Mucosa of rectum (tissue), 2 donors: ENCODE results near the gene ACE.

Source experiments
- H3K27ac ChIP-seq, 2 donors: one replicate each; pipeline ENCODE4 v1.7.0; 2013; ENCODE audit warnings: inconsistent platforms in 2 of 2, low read depth in 2 of 2, low read length in 2 of 2
- H3K27me3 ChIP-seq, 2 donors: one replicate each; pipeline ENCODE4 v1.7.0; 2013; ENCODE audit warnings: low read length in 2 of 2; ENCODE audit not compliant: control insufficient read depth in 2 of 2, insufficient read depth in 2 of 2
- H3K36me3 ChIP-seq, 2 donors: one replicate each; pipeline ENCODE4 v1.7.0; 2013; ENCODE audit warnings: low read length in 2 of 2; ENCODE audit not compliant: control insufficient read depth in 2 of 2, insufficient read depth in 2 of 2
- H3K4me1 ChIP-seq, 2 donors: one replicate each; pipeline ENCODE4 v1.7.0; 2013; ENCODE audit warnings: low read length in 2 of 2, mild to moderate bottlenecking in 1 of 2; ENCODE audit not compliant: control insufficient read depth in 2 of 2, insufficient read depth in 2 of 2
- H3K4me3 ChIP-seq, 2 donors: one replicate each; pipeline ENCODE4 v1.7.0; 2013; ENCODE audit warnings: low read length in 2 of 2
- H3K9ac ChIP-seq, 2 donors: one replicate each; pipeline ENCODE4 v1.7.0; 2013; ENCODE audit warnings: low read length in 2 of 2, low read depth in 1 of 2, mild to moderate bottlenecking in 1 of 2
- H3K9me3 ChIP-seq, 2 donors: one replicate each; pipeline ENCODE4 v1.7.0; 2013; ENCODE audit warnings: low read length in 2 of 2; ENCODE audit not compliant: control insufficient read depth in 2 of 2
- donor health status: healthy.
- donor health status: Normal muscosa, but diverticular disease.

ACE gene

DNA sequence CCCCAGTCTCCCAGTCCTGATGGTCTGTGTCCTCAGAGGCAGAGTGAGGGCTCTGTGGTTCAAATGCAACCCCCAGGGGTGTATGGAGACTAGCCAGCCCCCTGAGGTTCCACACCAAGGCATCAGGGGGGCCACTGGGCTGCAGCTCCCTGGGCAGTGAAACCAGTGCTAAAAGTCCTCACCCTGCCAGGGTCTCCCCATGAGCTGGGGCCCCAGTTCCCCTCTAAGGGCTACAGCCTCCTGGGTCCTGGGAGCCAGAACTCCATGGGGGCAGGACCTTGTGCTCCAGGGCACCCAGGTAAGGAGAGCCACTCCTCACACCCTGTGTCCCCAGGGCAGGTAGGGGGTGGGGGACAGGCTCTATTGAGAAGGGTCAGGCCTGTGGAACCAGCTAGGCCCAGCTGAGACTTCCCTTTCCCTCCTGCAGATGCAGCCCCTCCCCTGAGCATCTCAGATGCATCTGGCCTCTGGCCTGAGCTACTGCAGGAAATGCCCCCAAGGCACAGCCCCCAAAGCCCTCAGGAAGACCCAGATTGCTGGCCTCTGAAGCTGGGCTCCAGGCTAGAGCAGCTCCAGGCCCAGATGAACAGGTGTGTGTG is 67.1 kb downstream of the ACE start:
- Histone ChIP-seq H3K36me3 (no peaks in the 10 kb centered on the region), H3K4me3 (no peak overlapping the region), H3K27me3 (peaks cover 4 to 10% of the 10 kb centered on the region in 2 donors), H3K9me3 (no peaks in the 10 kb centered on the region), H3K4me1 (no peaks in the 10 kb centered on the region), H3K9ac (no peak overlapping the region), H3K27ac (no peak overlapping the region)

DNA sequence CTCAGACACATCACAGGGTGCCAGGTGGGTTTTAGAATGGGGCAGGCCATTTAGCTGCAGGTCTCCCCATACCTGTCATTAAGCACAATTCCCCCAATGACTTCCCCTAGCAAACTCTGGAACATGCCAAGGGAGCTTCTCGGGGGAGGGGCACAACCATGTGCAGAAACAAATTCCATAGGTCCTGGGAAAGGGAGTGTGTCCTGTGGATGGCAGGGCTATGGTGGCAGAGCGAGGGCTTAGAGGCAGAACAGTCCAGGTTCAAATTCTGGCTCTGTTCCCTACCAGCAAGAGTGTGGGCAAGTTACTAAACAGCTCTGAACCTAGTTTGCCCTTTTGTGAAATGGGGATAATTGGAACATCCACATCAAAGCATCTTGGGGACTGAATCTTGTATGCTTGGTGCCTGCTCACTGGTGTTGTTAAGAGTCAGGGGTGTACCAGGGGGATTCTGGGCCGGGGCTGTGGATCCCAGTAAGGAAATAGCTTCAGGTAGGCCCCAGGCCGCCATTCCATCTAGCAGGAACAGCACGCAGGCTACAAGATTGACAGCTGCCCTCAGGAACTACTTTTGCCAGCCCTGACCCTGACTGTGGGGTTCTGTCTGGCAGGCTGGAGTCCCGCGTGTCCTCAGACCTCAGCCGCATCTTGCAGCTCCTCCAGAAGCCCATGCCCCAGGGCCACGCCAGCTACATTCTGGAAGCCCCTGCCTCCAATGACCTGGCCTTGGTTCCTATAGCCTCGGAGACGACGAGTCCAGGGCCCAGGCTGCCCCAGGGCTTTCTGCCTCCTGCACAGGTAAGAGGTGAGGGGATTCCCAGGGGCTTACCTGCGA is 67.8 kb downstream of the ACE start:
- Histone ChIP-seq H3K9ac (no peak overlapping the region), H3K4me3 (no peak overlapping the region), H3K36me3 (no peaks in the 10 kb centered on the region), H3K4me1 (peaks cover 2 to 3% of the 10 kb centered on the region in 2 donors), H3K27me3 (peaks cover 0 to 2% of the 10 kb centered on the region in 2 donors), H3K27ac (no peak overlapping the region), H3K9me3 (no peaks in the 10 kb centered on the region)

DNA sequence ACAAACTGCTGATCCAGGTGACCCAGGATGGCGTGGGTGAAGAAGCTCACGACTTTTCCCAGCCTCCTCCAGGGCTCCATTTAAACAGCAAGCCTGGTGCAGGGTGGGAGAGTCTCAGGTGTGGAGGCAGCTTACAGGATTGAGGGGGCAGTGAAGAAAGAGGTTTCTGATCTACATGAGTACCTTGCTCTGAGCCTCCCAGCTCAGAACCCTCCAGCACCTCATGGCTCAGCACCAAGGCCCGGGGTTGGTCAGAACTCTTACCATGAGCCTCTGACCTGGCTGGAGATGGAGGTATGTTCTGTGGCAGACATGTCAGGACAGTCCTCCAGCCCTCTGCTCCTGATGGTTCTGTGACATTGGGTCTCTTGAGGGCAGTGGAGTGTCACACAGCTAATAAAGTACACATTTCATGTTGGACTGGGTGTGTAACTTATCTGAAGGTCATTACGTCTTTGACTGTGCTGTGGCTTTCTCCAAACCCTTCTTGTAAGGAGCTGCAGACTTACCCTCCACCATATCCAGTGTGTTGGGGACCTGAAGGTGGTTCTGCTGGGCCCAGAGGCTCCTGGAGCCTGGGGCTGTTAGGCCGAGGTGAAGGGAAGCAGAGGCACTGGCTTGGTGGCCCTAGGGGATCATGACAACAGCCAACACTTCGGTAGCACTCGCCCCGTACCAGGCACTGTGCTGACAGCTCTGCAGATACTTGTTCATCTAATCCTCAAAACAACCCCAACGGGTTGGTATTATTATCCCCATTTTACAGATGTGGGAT is 69.6 kb downstream of the ACE start:
- no peak overlapping the region for H3K9ac ChIP-seq
- H3K4me1 ChIP-seq = peaks cover 6 to 8% of the 10 kb centered on the region in 2 donors
- H3K27me3 ChIP-seq = no peaks in the 10 kb centered on the region
- no peaks in the 10 kb centered on the region for H3K36me3 ChIP-seq
- H3K27ac ChIP-seq = no peak overlapping the region
- H3K4me3 ChIP-seq = no peak overlapping the region
- H3K9me3 ChIP-seq = no peaks in the 10 kb centered on the region

DNA sequence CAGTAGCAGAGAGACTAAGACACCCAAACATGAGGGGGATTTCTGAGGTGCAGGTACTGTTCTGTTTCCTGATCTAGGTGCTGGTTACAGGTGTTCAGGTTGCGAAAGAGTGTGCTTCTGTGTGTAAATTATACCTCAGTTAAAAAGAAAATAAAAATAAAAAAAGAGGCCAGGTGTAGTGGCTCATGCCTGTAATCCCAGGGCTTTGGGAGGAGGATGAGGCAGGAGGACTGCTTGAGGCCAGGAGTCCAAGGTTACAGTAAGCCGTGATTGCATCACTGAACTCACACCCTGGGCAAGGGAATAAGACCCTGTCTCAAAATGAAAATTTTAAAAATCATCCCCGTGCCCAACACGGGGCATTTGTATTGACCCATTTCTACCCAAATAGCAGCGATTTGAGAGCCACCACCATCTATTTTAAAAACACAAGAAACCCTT is 70.2 kb downstream of the ACE start:
- H3K4me3 ChIP-seq = no peak overlapping the region
- H3K36me3 ChIP-seq = no peaks in the 10 kb centered on the region
- peaks cover 9 to 11% of the 10 kb centered on the region in 2 donors for H3K4me1 ChIP-seq
- no peak overlapping the region for H3K9ac ChIP-seq
- H3K27me3 ChIP-seq = no peaks in the 10 kb centered on the region
- H3K9me3 ChIP-seq = no peaks in the 10 kb centered on the region
- no peak overlapping the region for H3K27ac ChIP-seq
